Measurements from ENCODE around the gene AGBL4.
A peak's percentile ranks its signal among the peaks of the same experiment; 100 is the strongest.

DNA sequence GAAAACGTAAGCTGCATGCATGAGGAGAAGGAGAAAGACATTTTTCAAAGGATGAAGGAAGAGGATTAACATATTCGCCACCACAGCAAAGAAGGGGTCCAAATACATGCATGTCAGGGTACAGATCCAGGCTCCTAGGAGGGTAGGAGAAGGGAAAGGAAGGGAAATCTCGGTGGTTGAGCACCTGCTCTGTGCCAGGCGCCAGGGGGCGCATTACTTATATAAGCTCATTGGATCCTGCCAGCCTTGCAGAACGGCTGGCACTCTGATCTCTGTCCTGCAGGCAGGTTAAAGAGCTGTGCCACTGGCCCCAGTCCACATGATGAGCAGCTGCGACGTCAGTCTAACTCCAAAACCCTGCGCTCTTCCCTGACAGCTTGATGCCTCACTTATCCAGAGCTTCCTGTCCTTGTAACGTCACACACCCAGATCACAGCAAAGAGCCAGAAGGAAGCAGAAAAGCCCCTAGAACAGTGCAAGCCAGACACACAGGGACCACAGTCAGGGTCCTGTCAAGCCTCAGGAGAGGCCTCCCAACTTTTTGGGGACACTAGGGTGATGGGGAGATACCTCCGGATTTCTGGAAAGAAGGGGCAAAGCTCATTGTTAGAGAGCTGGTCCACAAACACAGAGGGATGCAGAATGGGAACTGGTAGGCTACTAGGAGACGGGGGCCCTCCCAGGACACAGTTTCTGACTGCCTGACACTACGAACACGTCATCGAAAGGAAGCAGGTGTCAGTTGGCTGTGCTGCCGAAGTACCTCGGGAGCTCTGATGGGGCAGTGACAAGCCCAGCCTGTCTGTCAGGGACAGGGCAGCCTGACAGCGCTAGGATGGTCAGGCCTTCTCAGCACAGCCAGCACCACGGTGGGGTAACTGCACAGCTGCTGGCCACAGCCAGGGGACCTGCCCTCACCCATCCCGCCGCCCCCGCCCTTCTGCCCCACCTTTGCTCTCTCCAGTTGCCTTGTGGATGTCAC lies 1346.2 kb downstream of the AGBL4 start:
- TF ChIP-seq, protein P1, sequence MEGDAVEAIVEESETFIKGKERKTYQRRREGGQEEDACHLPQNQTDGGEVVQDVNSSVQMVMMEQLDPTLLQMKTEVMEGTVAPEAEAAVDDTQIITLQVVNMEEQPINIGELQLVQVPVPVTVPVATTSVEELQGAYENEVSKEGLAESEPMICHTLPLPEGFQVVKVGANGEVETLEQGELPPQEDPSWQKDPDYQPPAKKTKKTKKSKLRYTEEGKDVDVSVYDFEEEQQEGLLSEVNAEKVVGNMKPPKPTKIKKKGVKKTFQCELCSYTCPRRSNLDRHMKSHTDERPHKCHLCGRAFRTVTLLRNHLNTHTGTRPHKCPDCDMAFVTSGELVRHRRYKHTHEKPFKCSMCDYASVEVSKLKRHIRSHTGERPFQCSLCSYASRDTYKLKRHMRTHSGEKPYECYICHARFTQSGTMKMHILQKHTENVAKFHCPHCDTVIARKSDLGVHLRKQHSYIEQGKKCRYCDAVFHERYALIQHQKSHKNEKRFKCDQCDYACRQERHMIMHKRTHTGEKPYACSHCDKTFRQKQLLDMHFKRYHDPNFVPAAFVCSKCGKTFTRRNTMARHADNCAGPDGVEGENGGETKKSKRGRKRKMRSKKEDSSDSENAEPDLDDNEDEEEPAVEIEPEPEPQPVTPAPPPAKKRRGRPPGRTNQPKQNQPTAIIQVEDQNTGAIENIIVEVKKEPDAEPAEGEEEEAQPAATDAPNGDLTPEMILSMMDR (conservative IDR thresholded peaks at IDR 0.05; ENCODE audit: low read depth, low read length), result peak; percentile 82
- no peak for TF ChIP-seq EZH2phosphoT487 (IDR thresholded peaks at IDR 0.05; ENCODE audit: borderline replicate concordance, low read length)
